MCF 10A (cell line): ENCODE measurements around the gene CLCN4. TPM values are rescaled to one million over a fixed set of nuclear protein-coding genes. Genes with fewer than 3 reads are reported as not detected.

ENCODE experiments used
- BruUV-seq: library from RNA; stranded (reverse); fragments of 400-500 nt; replicated peaks from 2 replicates; lab custom pipeline; 2021; lab: Mats Ljungman, UMichigan
- CTCF ChIA-PET: fragments of 300-600 bp; sonication (Branson Sonifier 250); formaldehyde crosslinking; extraction: SDS; loops from one replicate; lab custom pipeline; 2021; ENCODE audit warnings: antibody characterized with exemption, inconsistent platforms; lab: Yijun Ruan, JAX
- POLR2A ChIA-PET: fragments of 300-600, 350-650 bp; sonication (Branson Sonifier 250); formaldehyde crosslinking; extraction: SDS; loops from one replicate; lab custom pipeline; 2020; ENCODE audit warnings: antibody characterized with exemption, inconsistent platforms; lab: Yijun Ruan, JAX
- DNase-seq: peaks from one replicate; pipeline ENCODE4 v3.0.0-alpha.2; 2018; ENCODE audit not compliant: unreplicated experiment
- H3K27ac Mint-ChIP-seq: one replicate; pipeline ENCODE4 v1.8.0; 2022; ENCODE audit warnings: mild to moderate bottlenecking, low read depth, mixed read lengths; ENCODE audit not compliant: unreplicated experiment
- H3K27me3 Mint-ChIP-seq: one replicate; pipeline ENCODE4 v1.8.0; 2022; ENCODE audit warnings: mixed read lengths; ENCODE audit not compliant: insufficient read depth, unreplicated experiment
- H3K36me3 Mint-ChIP-seq: one replicate; pipeline ENCODE4 v1.8.0; 2022; ENCODE audit warnings: mild to moderate bottlenecking, moderate library complexity, mixed read lengths; ENCODE audit not compliant: insufficient read depth, unreplicated experiment
- H3K4me1 Mint-ChIP-seq: one replicate; pipeline ENCODE4 v1.8.0; 2022; ENCODE audit warnings: mixed read lengths; ENCODE audit not compliant: insufficient read depth, unreplicated experiment
- H3K4me3 Mint-ChIP-seq: one replicate; pipeline ENCODE4 v1.8.0; 2022; ENCODE audit warnings: mild to moderate bottlenecking, moderate library complexity, mixed read lengths; ENCODE audit not compliant: unreplicated experiment
- H3K9me3 Mint-ChIP-seq: one replicate; pipeline ENCODE4 v1.8.0; 2022; ENCODE audit warnings: mixed read lengths; ENCODE audit not compliant: unreplicated experiment
- intact Hi-C: fragments of 100-400 bp; cut with micrococcal nuclease; formaldehyde crosslinking; loops from 2 replicates; pipeline ENCODE4 v1.14.1; 2022
- total RNA-seq: library from RNA; stranded (reverse); gene quantifications from 2 replicates; pipeline ENCODE4 v1.2.3, GENCODE V29; 2022
- TF ChIP-seq, protein P1 (sequence below): fragments of 200-600 bp; IDR thresholded peaks from one replicate; pipeline ENCODE4 v1.8.0; 2022; ENCODE audit warnings: antibody characterized with exemption, mild to moderate bottlenecking; ENCODE audit not compliant: unreplicated experiment

Gene CLCN4
- total RNA-seq, 1 experiment from 2014 or later = 7.3 TPM

GRCh38 chrX:10155137-10155536, 1.6 kb upstream of the CLCN4 start:
- no peak overlapping the region for H3K4me3 Mint-ChIP-seq
- peaks cover 3% of the 10 kb centered on the region for H3K27me3 Mint-ChIP-seq
- CTCF ChIA-PET = interaction anchor here (0.5 to 1.4 kb wide), 4 partner anchors 15 to 1615 kb away, joined by 3 to 10 read pairs (median 3); no protein-coding TSS in a partner anchor
- no TSS peak for BruUV-seq
- H3K36me3 Mint-ChIP-seq = no peaks in the 10 kb centered on the region
- peaks cover 7% of the 10 kb centered on the region for H3K4me1 Mint-ChIP-seq
- POLR2A ChIA-PET = no interaction called here
- H3K27ac Mint-ChIP-seq = no peak overlapping the region
- DNase-seq = no peak
- TF ChIP-seq, protein P1, sequence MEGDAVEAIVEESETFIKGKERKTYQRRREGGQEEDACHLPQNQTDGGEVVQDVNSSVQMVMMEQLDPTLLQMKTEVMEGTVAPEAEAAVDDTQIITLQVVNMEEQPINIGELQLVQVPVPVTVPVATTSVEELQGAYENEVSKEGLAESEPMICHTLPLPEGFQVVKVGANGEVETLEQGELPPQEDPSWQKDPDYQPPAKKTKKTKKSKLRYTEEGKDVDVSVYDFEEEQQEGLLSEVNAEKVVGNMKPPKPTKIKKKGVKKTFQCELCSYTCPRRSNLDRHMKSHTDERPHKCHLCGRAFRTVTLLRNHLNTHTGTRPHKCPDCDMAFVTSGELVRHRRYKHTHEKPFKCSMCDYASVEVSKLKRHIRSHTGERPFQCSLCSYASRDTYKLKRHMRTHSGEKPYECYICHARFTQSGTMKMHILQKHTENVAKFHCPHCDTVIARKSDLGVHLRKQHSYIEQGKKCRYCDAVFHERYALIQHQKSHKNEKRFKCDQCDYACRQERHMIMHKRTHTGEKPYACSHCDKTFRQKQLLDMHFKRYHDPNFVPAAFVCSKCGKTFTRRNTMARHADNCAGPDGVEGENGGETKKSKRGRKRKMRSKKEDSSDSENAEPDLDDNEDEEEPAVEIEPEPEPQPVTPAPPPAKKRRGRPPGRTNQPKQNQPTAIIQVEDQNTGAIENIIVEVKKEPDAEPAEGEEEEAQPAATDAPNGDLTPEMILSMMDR = no peak
- no peaks in the 10 kb centered on the region for H3K9me3 Mint-ChIP-seq
- intact Hi-C loops = no loop called here

- TF ChIP-seq, protein P1 = no peak
- intact Hi-C loops = no loop called here
- H3K27me3 Mint-ChIP-seq = peaks cover 16% of the 10 kb centered on the region
- POLR2A ChIA-PET = interaction anchor here (0.9 to 1.9 kb wide), 7 partner anchors 13 to 479 kb away, joined by 3 to 12 read pairs (median 4); no protein-coding TSS in a partner anchor
- no peaks in the 10 kb centered on the region for H3K9me3 Mint-ChIP-seq
- peaks cover 7% of the 10 kb centered on the region for H3K4me1 Mint-ChIP-seq
- no peak for DNase-seq
- no peaks in the 10 kb centered on the region for H3K36me3 Mint-ChIP-seq
- H3K27ac Mint-ChIP-seq = peak overlapping the region; percentile 65
- TSS peak; percentile 59 for BruUV-seq
- H3K4me3 Mint-ChIP-seq = peak overlapping the region; percentile 74
- CTCF ChIA-PET = interaction anchor here (0.6 to 1.6 kb wide), 4 partner anchors 36 to 1212 kb away, joined by 3 to 5 read pairs (median 4); no protein-coding TSS in a partner anchor
These were observed 212 bp downstream of the CLCN4 start for GRCh38 chrX:10157032-10157341.

DNA sequence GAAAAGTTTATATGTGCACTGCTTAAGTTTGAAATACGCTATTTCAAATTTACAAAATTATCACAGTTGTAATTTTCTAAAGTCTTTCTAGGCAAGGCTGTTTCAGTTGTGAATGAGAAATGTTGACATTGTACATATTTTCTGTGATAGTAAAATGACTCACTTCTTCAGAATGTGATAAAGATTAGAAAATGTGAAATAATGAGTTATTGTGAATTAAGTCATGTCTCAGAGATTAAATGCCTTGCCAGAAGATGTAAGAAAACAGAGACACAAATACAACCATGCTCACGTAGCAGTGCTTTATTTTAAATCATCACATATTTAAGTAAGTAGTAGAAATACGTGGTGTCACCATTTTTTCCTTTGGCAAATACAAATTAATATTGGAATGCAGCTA, 768 bp downstream of the CLCN4 start:
- no peaks in the 10 kb centered on the region for H3K9me3 Mint-ChIP-seq
- CTCF ChIA-PET = interaction anchor here (1.5 kb wide), 1 partner anchor 37 kb away, joined by 5 read pairs; no protein-coding TSS in a partner anchor
- TF ChIP-seq, protein P1 = no peak
- H3K27me3 Mint-ChIP-seq = peaks cover 16% of the 10 kb centered on the region
- peak overlapping the region; percentile 65 for H3K27ac Mint-ChIP-seq
- intact Hi-C loops = no loop called here
- peaks cover 7% of the 10 kb centered on the region for H3K4me1 Mint-ChIP-seq
- POLR2A ChIA-PET = interaction anchor here (1.4 to 1.9 kb wide), 4 partner anchors 13 to 459 kb away, joined by 3 to 12 read pairs (median 4); no protein-coding TSS in a partner anchor
- H3K4me3 Mint-ChIP-seq = peak overlapping the region; percentile 74
- no TSS peak for BruUV-seq
- DNase-seq = no peak
- H3K36me3 Mint-ChIP-seq = no peaks in the 10 kb centered on the region

DNA sequence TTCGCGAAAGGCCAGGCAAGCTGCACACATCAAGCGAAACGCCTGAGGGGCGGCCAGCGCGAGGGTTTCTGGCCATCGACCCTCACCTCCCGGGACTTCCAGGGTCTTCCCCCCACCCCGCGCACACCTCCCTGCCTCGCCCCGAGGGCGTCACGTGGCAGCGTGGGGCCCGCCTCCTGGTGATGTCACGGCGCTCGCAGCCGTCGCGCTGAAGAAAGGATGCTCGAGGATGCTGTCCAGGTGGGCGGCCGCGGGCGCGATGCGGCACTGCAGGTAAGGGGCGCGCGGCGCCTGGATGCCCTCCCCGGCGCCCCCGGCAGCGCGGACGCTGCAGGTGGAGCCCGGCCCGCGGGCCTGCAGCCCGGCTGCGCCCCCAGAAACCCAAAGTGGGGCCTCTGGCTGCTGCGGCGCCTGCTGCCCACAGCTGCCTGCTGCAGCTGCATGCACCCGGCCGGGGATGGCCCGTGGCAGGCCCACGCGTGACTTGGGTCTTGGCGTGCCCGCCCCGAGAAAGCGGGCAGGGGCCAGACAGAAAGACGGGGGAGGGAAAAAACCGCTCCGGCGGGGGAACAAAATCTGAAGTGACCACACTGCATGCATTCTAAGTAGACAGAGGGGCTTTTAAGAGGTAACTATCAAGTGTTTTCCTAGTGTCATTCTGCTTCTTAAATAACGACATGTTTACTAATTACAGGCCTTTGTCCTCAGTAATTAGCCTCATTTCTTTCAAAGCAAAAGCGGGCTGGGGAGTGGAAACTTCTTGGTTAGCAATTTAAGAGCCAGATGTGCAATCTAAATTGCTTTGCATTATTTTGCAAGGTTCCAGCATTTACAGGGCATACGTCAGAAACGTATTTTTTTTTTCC, 1.7 kb downstream of the CLCN4 start:
- Mint-ChIP-seq H3K27ac (peak overlapping the region; percentile 54), H3K4me3 (peak overlapping the region; percentile 74), H3K4me1 (peaks cover 7% of the 10 kb centered on the region), H3K36me3 (no peaks in the 10 kb centered on the region), H3K27me3 (peaks cover 16% of the 10 kb centered on the region), H3K9me3 (no peaks in the 10 kb centered on the region)
- no TSS peak for BruUV-seq
- intact Hi-C loops = no loop called here
- POLR2A ChIA-PET = interaction anchor here (1.4 kb wide), 1 partner anchor 14 kb away, joined by 3 read pairs; no protein-coding TSS in a partner anchor
- TF ChIP-seq, protein P1 = no peak
- CTCF ChIA-PET = interaction anchor here (0.6 to 1.5 kb wide), 2 partner anchors 38 to 945 kb away, joined by 3 to 5 read pairs; no protein-coding TSS in a partner anchor
- DNase-seq = peak; percentile 29
